ENCODE results near the gene TNNT3.
"Not testable (repeated sequence)": the region's sequence is repeated elsewhere in the genome, so short reads cannot be mapped to it uniquely, and the experiment has no call there.

TNNT3 gene

DNA sequence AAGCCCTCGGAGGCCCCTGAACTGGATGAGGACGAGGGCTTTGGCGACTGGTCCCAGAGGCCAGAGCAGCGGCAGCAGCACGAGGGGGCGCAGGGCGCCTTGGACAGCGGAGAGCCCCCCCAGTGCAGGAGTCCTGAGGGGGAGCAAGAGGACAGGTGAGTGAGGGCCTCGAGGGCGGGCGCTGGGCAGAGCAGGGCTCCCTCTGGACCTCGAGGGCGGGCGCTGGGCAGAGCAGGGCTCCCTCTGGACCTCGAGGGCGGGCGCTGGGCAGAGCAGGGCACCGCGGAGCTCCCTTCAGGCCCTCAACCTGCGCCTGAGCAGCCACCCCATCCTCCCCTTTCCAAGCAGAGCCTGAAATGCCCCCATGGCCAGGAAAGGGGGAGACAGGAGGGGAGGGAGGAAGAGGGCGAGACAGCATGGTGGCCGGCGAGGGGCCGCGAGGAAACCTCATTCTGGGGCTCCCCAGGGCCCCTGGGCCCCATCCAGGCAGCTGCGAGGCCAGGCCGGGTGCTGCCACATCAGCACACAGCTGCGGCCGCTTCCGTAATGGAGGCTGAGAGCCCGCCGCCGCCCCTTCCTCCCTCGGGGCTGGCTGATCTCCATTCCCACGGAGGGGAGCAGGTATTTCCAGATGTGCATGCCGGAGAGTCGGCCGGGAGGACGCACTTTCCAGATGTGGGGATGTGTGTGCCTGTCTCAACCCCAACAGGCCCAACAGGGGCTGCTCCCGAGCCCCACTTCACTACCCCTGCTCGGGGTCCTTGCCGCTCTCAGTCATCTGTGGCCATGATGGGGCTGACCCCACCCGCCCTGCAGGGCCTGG is 37.9 kb upstream of the TNNT3 start:
- DNase-seq, result no peak

- peak; percentile 70 for DNase-seq
These were observed 37.0 kb upstream of the TNNT3 start for GRCh38 chr11:1882265-1883238.

DNA sequence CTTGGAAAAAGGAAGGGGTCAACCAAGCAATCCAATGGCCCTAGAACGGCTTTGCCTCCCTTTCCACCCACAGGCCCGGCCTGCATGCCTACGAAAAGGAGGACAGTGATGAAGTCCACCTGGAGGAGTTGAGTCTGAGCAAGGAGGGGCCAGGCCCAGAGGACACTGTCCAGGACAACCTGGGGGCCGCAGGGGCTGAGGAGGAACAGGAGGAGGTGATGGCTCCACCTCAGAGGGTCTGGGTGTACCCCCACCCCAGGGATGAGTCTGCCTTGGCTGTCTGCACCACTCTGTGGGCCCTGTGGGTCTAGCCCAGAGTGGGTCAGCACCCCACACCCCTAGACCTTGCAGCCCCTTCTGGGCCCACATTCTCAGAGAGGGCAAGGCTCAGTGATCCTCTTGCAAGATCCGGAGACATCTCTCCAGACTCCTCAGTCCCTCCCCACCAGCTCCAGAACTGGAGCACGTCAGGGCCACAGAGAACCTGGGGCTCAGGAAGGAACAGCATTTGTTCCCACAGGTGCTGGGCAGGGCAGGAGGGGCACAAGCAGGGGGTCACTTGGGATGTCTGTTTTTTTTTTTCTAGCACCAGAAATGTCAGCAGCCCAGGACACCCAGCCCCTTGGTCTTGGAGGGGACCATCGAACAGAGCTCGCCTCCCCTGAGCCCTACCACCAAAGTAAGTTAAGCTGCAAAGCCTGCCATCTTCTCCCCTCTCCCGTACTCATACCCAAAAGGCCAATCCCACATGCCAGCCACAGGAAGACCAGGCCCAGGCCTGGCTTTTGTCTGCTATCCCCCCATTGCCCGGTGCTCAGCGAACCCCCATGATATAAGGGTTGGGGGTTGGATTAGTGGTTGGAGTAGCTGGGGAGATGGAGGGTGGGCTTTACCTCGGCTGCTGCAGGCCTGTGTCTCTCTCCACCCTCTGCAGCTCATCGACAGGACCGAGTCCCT is 35.9 kb upstream of the TNNT3 start:
- DNase-seq, result no peak

DNA sequence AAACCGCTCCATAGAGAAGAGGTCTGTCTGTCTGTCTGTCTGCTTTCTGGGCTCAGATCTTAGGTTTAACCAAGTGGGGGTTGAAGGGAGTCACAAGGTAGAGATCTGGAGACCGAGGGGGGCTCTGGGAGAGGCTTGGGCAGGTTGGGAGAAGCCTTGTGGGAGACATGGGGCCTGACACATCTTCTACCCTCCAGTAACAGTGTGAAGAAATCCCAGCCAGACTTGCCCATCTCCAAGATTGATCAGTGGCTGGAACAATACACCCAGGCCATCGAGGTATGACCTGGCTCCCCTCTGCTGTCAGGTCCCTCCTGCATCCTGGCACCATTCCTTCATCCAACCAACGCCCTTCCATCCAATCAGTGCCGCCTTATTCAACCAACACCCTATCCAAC is 35.2 kb upstream of the TNNT3 start:
- no peak for DNase-seq

- not testable (repeated sequence) for DNase-seq
These were observed 33.0 kb upstream of the TNNT3 start for GRCh38 chr11:1886551-1886950.

DNA sequence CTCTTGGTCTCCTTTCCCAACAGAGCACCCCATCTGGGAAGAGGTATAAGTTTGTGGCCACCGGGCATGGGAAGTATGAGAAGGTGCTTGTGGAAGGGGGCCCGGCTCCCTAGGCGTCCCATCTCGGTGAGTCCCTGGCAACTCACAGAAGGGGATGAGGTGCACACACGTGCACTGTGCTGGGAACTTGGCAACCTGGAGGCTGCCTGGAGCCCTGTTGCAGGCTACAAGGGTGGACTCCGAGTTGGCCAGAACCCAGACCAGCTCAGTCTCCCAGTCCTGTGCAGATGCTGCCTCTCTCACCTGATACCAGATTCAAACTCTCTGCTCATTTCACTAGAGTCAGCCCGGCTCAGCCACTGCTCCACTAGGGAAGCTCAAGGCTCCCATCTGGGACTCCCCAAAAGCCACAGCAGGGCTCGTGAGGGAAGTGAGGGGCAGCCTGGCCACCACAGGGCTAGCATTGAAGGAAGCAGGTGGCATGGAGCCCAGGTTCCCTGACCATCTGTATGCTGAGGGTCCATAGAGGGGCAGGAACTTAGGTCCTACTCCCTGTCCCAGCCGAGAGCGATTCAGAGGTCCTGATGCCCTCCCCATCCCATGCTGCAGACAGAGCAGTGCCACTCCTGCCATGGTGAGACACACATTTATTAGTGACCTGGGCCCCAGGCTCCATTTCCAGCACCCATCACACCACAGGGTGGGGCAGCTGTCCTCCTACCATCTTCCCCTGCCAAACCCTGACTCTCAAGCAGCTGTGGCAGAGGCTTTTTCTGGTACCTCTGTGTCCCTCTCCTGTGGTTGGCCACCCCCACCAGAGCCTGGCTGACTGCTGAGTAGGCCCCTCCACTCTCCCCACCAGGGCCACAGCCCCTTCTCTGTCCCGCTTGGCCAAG is 31.8 kb upstream of the TNNT3 start:
- no peak for DNase-seq

- no peak for DNase-seq
These were observed 31.2 kb upstream of the TNNT3 start for GRCh38 chr11:1888347-1888753.

- no peak for DNase-seq
These were observed 30.7 kb upstream of the TNNT3 start for GRCh38 chr11:1888811-1889210.

GRCh38 chr11:1889224-1889930 is 30.1 kb upstream of the TNNT3 start:
- DNase-seq, result no peak

DNA sequence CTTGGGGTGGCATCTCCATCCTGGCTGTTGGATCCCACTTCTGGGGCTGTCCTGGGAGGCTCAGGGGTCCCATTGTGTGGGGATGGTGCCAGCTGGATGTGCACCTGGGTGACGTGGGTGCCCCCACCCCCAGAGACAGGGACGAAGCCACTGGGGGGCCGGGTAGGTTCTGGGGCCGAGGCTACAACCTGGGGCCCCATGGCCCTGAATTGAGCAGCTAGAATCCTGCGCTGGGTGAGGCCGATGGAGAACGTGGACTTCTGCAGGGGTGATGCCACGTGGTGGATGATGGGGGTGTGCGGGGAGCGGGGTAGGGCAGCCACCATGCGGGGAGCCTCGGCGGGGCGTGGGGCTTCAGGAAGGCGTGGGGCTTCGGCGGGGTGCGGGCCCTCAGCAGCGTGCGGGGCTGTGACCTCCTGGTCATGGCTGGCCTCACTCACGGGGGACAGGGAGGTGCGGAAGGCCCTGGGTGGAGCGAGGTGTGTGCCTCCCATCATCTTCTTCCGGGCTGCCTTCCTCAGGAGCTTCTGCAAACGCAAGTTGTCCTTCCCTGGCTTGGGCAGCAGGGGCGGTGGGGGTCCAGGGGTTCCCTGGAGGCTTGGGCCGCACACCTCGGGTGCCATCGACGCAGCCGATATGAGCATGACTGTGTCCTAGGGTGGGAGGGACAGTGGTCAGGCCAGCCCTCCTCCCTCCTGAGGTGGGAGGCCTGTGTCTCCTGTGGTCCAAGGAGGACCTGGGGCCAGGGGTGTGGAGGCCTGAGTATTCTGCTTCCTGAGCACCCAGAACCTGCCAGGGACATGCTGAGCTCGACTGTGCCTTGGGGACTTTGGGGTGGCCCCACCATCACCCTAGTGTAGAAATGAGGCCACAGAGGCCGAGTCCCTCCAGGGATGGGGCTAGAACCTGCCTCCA is 29.3 kb upstream of the TNNT3 start:
- no peak for DNase-seq

DNA sequence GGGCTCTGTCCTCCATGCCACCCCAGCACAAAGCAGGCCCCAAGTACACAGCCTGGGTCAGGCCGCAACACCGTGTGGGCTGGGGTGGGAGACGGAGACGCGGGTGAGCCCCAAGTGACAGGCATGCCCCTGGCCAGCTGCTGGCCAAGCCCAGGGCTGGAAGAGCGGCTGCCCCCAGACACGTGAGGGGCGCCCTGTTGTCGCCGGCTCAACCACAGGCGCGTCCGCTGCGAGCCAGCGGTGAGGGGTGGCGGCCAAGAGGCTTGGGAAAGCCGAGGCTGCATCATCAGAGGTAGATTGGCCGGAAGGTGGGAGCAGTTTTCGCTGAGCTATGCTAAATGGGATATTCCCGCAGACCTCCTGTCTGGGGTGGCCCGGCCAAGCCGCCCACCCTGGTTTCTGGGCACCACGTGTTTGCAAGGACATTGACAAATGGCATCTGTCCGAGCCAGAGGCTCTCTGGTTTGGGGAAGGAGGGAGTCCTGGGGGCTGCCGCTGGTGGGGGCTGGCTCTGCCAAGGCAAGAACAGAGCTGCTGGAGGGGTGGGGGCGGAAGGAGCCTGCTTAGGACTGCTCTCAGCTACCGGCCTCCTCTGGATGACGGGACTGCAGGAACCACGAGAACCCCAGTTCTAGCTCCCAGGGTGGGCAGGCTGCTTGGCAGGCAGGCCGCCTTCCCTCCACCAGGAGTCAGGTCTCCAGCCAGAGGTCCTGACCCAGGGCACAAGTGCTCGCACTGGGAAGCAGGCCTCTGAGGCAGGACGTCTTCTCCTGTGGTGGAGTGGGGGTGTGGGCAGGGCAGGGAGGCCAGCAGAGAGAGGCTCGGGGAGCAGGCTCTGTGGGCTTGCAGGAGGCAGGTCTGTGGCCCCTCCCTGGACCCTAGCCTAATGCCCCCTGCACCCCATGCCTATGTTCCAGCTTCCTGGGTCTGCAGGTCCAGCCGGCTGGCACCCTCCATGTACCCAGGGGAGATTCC is 28.4 kb upstream of the TNNT3 start:
- DNase-seq, result no peak

- no peak for DNase-seq
These were observed 27.7 kb upstream of the TNNT3 start, which contains the start of gene PRR33 for GRCh38 chr11:1891831-1892115. PRR33 (minus strand) TSS chr11:1891895; CDS start chr11:1890584, 1,311 bp downstream.

DNA sequence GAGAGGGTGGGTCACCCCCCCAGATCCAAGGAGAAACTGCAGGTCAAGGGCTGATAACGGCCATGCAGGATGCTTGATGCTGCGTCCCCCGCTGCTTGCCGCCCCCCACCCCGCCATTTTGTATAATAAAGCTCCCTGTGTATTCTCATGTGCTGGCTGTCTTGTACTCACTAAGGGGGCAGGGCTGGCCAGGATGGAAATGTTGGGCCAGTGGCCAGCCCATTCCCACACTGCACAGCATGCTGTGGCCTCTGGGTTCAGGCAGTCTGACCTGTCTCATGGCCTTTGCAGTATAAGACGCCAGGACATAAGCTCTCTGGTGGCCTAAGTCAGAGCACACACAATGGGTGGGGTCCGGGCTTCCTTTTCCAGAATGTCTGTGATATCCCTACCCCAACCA is 27.4 kb upstream of the TNNT3 start:
- no peak for DNase-seq

- DNase-seq, result no peak
These were observed 26.9 kb upstream of the TNNT3 start for GRCh38 chr11:1892558-1892957.

- DNase-seq, result no peak
These were observed 25.7 kb upstream of the TNNT3 start for GRCh38 chr11:1893581-1894359.

DNA sequence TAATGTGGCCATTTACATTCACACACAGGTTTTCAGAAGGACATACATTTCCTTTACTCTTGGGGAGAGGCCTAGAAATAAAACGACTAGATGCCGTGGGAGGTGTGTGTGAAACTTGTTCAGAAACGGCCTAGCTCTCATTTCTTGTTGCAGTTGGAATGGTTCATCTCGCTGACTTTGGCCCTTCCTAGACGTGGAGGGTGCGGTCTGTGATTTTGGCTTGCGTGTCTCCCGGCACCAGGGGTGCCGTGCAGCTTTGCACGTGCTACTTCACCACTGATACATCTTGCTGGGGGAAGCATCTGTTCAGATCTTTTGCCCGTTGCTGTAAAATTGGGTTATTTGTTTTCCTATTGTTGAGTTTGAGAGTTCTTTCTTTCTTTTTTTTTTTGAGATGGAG is 24.7 kb upstream of the TNNT3 start:
- no peak for DNase-seq

GRCh38 chr11:1896468-1896867 is 23.0 kb upstream of the TNNT3 start:
- no peak for DNase-seq

GRCh38 chr11:1896923-1897322 is 22.6 kb upstream of the TNNT3 start:
- no peak for DNase-seq
